Measurements from ENCODE around the gene YKT6.

The YKT6 gene

DNA sequence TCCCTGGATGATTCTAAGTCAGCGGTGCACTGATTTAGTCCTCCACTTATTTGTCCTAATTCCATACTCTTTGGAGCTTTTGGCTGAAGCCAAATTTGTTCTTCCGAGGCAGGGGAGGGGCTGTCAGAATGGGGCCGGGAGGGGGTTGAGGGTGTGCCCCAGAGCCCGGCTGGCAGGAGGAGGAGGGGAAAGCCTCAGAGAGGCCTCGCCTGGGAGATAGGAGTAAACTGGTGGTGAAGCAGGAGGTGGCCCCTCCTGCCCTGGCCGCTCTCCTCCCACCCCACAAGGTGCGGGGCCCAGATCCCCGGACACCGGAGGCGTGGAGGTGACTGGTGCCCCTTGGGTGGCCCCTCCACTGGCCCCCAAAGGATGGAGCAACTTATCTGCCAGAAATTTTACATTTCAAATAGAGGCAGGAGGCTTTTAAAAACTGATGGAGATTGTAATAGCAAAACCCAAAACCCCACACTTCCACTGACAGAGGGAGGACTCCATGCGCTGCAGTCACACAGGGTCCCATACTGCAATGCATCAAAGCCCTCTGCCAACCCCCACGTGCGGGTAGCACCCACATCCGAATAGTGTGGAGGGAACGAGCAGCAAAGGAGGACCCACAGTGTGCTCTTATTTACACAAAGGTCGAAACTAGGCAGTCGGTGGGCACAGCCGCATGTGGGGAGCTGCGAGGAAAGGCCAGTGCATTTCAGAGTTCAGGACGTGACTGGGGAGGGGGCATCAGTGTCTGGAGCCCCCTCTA is 62.7 kb downstream of the YKT6 start:
- DNase-seq: no peak

All from NCI-H2171 (cell line).